ENCODE measurements around the gene MRPS27.
"Not testable (repeated sequence)": the region's sequence is repeated elsewhere in the genome, so short reads cannot be mapped to it uniquely, and the experiment has no call there.

The MRPS27 gene

DNA sequence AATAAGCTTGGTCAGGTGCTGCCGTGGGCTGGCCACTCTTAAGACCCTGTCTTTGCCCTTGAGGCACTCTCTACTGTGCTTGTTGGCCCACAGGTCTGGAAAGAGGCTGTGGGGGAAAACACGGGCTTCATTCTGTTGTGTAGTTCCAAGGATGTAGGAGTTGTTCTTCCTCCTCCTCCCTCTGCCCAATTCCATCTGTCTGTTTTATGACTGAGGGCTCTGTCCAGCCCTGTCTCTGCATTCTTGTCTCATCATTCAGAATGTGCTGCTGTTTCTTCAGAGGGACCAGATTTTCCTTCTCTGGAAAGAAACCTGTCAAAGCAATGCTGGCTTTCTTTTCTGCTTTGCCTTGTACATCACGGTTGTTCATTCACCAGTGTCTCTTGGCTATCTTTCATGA, 128.6 kb downstream of the MRPS27 start:
- DNase-seq: no peak

DNA sequence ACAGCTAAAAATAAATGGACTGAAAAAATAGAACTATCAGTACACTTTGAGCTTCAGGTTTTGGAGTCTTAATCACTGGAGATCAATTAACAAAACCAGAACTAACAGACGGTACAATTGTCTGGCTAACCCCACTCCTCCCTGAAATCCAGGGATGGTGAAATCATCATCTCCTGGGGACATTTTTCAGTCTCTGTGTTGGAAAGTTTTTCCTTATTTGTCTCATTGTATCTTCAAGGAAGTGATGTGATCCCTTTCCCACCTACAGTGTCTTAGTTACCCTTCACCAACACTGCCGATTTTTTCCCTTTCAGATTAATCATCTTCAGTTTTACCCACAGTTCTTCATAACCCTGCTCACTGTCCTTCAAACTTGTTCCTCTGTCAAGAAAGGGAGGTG, 130.9 kb downstream of the MRPS27 start:
- DNase-seq: no peak

DNA sequence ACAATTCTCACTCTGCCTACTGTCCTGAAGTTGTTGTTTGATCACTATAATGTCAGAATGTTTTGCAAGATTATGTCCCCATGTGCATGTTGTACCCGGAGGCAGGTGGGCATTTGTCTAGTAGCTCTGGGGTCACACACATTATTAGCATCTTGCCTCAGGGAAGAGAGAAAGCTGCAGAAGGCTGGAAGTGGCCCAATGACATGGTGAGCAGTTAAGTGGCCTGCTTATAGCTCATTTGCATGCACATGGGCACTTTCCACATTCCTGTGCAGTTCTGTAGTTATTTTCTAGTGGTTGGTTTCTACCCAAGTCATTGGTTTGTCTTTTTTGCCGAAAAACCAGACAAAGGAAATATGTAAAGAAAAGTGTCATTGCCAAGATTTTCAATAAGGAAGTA, 131.9 kb downstream of the MRPS27 start:
- DNase-seq: no peak

DNA sequence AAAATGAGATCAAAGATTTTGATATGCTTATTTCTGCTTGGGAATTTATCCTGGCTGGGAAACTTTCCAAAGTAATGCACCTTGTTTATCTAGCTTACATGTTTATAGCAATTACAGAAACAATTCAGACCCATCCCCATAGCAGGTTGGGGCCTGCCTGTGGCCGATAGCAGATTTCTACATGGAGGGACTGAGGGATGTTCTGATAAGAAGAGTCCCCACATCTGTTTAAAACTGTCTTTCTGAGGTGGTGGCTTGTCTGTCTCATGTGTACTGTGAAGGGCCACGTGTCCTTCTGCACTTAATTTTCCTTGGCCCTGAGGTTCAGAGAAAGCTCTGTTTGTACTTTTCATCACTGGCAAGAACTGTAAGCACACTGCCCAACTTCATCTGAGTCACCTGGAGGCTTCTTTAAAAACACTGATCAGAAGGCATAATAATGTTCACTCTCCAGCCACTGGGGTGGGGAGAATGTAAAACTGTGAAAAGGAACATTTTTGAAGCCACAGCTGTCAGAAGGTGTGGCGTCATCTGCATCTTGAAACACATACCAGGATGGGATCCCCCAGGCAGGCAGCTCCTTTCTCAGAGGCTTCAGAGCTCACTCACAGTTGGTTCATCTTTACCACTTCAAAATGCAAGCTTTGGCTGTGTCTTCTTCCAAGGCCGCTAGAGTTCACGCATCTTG, 132.5 kb downstream of the MRPS27 start:
- no peak for DNase-seq

- DNase-seq: no peak
Observed at GRCh38 chr5:72185496-72186329, 134.3 kb downstream of the MRPS27 start.

DNA sequence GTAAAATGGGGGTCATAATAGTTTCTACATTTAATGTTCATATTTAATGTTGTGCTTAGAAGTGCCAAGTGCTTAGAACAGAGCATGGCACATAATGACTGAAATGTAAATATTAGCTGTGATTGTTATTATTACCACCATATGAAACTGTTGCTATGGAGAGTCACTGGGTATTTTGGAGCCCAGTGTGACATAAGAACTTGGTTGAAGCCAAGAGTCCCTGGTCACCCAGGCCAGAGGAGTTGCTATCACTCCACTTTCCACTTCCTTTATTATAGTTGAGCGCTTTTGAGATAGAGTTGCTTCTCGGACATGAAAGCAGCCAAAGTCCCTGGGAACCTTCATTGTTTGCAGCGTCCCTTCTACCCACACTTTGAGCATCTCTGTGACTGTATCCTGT, 135.6 kb downstream of the MRPS27 start:
- no peak for DNase-seq

- DNase-seq: no peak
Observed at GRCh38 chr5:72183101-72183520, 136.9 kb downstream of the MRPS27 start.

DNA sequence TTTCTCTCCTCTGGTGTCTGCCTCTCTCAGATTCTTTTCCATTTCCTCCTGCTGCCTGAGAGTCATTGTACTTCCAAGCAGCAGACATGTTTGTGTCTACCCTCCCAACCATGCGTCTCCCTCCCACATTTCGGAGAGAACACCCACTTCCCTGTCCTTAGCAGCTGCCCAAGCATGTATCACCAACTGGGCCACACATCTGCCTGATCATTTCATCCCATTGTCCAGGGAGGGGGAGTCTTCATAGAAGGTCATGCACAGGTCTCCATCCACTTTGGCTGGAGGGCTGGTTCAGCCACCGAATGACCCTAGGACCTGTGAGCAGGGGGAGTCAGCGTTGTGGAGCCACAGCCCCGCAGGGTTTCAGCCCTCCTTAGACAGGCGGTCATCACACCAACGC, 137.4 kb downstream of the MRPS27 start:
- no peak for DNase-seq

- no peak for DNase-seq
Observed at GRCh38 chr5:72180925-72181324, 139.1 kb downstream of the MRPS27 start.

DNA sequence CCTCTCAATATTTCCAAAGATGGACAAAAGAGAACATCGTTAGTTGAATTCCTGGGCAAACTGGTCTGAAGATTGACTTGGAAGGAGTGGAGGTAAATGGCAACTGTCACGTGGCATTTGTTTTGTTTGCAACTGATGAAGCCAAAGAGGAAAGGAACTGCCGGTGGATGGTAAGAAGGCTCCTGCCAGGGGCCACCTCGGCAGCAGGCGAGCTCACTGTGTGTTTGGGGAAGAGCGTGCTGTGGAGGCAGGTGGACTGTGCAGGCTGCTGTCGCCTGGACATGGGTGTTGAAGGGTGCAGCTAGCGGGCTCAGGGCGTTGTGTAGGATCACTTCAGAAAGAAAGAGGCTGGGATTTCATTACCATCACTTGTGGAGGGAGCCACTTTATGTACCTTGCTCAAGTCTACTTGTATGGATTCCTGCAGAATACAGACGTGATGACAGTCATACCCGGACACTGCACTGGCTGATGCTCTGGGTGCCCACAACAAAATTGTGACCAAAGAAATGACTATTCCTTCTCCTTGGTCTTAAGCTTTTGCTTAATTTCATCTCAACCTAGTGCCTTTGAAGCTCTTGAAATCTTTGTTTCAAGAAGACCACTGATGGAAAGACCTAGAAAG, 140.1 kb downstream of the MRPS27 start:
- DNase-seq: no peak

DNA sequence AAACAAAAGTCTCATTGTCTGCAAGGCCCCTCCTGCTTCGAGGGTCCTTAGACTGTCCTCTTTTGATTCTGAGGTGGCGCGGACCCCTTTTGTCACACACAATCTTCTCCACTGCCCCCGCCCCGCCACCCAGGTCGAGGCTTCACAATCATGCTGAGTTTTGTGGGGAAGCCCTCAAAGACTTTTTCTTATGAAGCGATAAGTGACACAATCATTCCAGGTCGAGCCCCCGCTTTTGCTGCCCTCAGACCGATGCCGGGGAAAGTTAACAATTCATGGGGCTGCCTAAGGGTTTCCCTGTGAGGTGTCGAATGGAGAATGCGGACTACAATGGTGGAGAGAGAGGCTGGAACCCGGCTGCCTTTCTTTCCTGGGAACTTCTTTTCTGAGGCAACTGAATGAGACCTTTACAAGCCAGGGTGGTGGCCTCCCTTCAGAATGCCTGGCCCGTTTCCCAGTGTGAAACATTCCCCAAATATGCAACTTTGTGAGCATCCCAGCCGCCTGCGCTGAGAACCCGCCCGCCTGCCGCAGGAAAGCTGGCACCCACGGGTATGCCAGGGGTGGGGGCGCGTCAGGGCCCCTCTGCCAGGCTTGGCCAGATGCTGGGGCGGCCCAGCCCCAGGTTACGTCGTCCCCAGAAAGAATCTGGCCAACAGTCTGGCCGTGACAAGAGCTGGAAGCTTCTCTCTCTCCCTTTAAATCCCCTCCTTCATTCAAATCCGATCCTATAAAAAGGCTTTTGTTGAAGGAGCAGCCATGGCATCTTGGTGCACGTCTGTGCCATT, 140.8 kb downstream of the MRPS27 start:
- DNase-seq: no peak

DNA sequence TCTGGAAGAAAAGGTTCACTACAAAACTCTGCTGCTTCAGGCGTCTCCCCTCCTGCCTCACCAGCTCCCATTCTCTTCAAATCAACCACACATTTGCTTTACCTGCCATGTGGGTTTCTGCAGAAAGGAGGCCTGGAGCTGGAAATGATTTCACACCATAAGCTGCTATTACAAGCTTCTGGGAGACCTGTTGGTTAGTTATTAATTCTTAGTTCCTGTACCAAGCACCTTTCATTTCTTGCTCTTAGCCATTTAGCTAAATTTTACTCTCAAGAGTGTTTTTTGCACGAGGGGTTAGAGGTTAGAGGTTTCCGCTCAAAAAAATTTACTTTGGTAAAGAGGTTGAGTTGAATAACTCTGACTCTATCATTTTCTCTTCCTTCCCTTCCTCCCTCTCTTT, 142.5 kb downstream of the MRPS27 start:
- DNase-seq: no peak

DNA sequence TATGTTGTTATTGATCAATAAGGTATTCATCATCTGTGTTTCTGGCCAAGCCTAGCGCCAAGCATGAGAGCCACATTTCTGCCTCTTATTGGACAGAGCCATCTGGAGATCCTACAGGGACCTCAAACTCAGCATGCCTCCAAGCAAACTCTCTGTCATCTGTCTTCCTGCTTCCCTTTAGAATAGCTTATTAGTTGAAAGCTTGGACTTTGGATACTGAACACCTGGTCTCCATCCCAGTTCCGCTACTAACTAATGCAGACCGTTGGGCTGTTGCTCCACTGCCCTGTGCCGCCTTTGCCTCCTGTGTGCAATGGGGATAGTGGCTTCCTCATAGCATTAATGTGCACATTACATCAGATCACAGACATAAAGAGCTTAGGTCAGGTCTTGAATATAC, 147.3 kb downstream of the MRPS27 start:
- DNase-seq: no peak

DNA sequence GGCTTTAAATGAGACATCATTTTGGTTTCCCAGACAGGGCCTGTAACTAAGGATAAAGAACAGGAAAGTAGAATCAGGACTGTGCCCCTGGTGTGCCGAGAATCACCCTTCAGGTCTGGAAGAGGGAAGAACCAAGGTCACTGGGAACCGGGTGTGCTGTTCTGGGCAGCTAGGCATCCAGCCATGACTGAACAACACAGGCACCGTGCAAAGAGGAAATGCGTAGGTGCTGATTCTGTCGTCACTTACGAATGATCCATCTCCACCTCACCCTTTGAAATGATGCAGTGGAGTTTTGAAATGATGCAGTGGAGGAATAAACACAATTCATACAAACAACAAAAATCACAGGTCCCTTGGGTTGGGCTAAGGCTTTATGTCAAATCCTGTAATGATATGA, 148.4 kb downstream of the MRPS27 start:
- no peak for DNase-seq

DNA sequence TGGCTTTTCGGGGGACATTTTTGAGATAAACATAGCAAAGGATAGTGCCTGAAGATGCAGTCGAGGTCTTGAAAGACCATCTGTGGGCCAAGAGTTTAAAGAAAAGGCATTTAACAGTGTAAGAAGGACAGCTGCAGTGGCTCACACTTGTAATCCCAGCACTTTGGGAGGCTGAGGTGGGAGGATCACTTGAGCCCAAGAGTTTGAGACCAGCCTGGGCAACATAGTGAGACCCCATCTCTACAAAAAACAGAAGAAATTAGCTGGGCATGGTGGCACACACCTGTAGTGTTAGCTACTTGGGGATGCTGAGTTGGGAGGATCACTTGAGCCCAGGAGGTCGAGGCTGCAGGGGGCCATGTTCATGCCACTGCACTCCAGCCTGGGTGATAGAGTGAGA, 148.9 kb downstream of the MRPS27 start:
- DNase-seq: not testable (repeated sequence)

DNA sequence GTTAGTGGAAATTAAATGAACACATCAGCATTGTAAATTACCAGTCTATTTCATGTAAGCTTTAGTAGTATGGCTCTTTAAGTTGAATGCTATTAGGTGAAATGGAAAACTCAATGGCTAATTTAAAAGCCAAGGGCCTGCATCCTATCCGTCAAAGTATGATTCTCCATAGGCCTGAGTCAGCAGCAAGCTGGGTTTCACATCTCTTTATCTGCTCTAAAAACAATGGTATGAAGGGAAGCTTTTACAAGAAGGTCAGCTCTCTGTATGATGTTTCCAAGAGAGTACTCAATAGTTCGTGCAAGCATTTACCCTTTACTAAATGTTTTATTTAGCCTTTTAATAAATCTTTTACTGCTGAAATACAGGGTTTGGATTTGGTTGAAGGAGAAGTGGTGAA, 149.9 kb downstream of the MRPS27 start:
- no peak for DNase-seq

Data from CD4-positive, alpha-beta T cell treated with Interleukin-10 for 1 hour (primary cell).